OCI-LY1 (cell line): Measurements from ENCODE around the gene GPM6B.

Experiments
- H2AFZ ChIP-seq: fragments of 200-600 bp; sonication (generic), shearing (Covaris generic); 2 replicates; pipeline ENCODE4 v1.6.0; 2014; ENCODE audit warnings: antibody characterized with exemption, mild to moderate bottlenecking, low read length
- H3F3A ChIP-seq: fragments of 200-600 bp; sonication (generic), shearing (Covaris generic); 2 replicates; pipeline ENCODE4 v1.6.0; 2014; ENCODE audit warnings: mild to moderate bottlenecking, antibody characterized with exemption, low read length, moderate library complexity; ENCODE audit not compliant: insufficient read depth
- H3K27ac ChIP-seq: fragments of 200-600 bp; sonication (generic); 2 replicates; pipeline ENCODE4 v1.5.1; 2014; ENCODE audit warnings: low read length, mixed run types, mild to moderate bottlenecking, low read depth; ENCODE audit not compliant: poor library complexity, severe bottlenecking
- H3K27me3 ChIP-seq: fragments of 200-600 bp; sonication (generic); 2 replicates; pipeline ENCODE4 v1.6.0; 2014; ENCODE audit warnings: antibody characterized with exemption, mild to moderate bottlenecking, low read length, moderate library complexity; ENCODE audit not compliant: insufficient read depth
- H3K36me3 ChIP-seq: fragments of 200-600 bp; sonication (generic); 2 replicates; pipeline ENCODE4 v1.6.1; 2014; ENCODE audit warnings: mild to moderate bottlenecking, antibody characterized with exemption, low read length, moderate library complexity, mixed read lengths; ENCODE audit not compliant: insufficient read depth
- H3K4me1 ChIP-seq: fragments of 200-600 bp; sonication (generic); 2 replicates; pipeline ENCODE4 v1.5.1; 2014; ENCODE audit warnings: mild to moderate bottlenecking, low read length, moderate library complexity; ENCODE audit not compliant: insufficient read depth, severe bottlenecking
- H3K4me2 ChIP-seq: fragments of 200-600 bp; sonication (generic), shearing (Covaris generic); 2 replicates; pipeline ENCODE4 v1.6.1; 2014; ENCODE audit warnings: low read length
- H3K4me3 ChIP-seq: fragments of 200-600 bp; sonication (generic); 2 replicates; pipeline ENCODE4 v1.5.1; 2014; ENCODE audit warnings: low read length, low read depth, mild to moderate bottlenecking, mixed read lengths; ENCODE audit not compliant: poor library complexity, severe bottlenecking
- H3K79me2 ChIP-seq: fragments of 200-600 bp; shearing (Covaris generic); 2 replicates; pipeline ENCODE4 v1.6.1; 2016; ENCODE audit warnings: mixed run types, low read length, mixed read lengths; ENCODE audit not compliant: insufficient read depth
- H3K9ac ChIP-seq: fragments of 200-600 bp; sonication (generic), shearing (Covaris generic); 2 replicates; pipeline ENCODE4 v1.6.1; 2014; ENCODE audit warnings: mild to moderate bottlenecking, low read length, mixed read lengths
- H3K9me2 ChIP-seq: fragments of 200-600 bp; sonication (generic), shearing (Covaris generic); 2 replicates; pipeline ENCODE4 v1.6.1; 2014; ENCODE audit warnings: low read depth, mild to moderate bottlenecking, low read length, mixed read lengths
- H3K9me3 ChIP-seq: fragments of 200-600 bp; shearing (Covaris generic); 2 replicates; pipeline ENCODE4 v1.6.1; 2014; ENCODE audit warnings: low read length, mixed read lengths
- H4K20me1 ChIP-seq: fragments of 200-600 bp; sonication (generic), shearing (Covaris generic); 2 replicates; pipeline ENCODE4 v1.6.0; 2016; ENCODE audit warnings: mild to moderate bottlenecking, low read length; ENCODE audit not compliant: insufficient read depth
- CTCF ChIP-seq: fragments of 200-600 bp; sonication (generic), shearing (Covaris generic); IDR thresholded peaks from 2 replicates; pipeline ENCODE4 v1.5.1; 2017; ENCODE audit warnings: mild to moderate bottlenecking, antibody characterized with exemption, low read length, moderate library complexity, mixed read lengths
- EZH2 ChIP-seq: fragments of 200-600 bp; sonication (generic), shearing (Covaris generic); IDR thresholded peaks from 2 replicates; pipeline ENCODE4 v1.8.0; 2017; ENCODE audit warnings: borderline replicate concordance, mixed run types, mild to moderate bottlenecking, antibody characterized with exemption, low read length, moderate library complexity, mixed read lengths

Gene GPM6B

GRCh38 chrX:13798184-13798583, 18.7 kb downstream of the GPM6B start:
- Histone ChIP-seq H3K9me3 (no peaks in the 10 kb centered on the region), H3K4me1 (no peaks in the 10 kb centered on the region), H2AFZ (no peak overlapping the region), H3K27ac (no peak overlapping the region), H4K20me1 (no peaks in the 10 kb centered on the region), H3K4me3 (no peak overlapping the region), H3K9ac (no peak overlapping the region), H3K27me3 (no peaks in the 10 kb centered on the region), H3K9me2 (no peaks in the 10 kb centered on the region), H3K36me3 (no peaks in the 10 kb centered on the region), H3F3A (no peaks in the 10 kb centered on the region), H3K4me2 (no peak overlapping the region), H3K79me2 (no peaks in the 10 kb centered on the region)
- TF ChIP-seq EZH2, result no peak
- TF ChIP-seq CTCF, result no peak

- Histone ChIP-seq H4K20me1 (no peaks in the 10 kb centered on the region), H3K4me3 (no peak overlapping the region), H3K27ac (no peak overlapping the region), H3K9me3 (no peaks in the 10 kb centered on the region), H3K79me2 (no peaks in the 10 kb centered on the region), H3F3A (no peaks in the 10 kb centered on the region), H3K9ac (no peak overlapping the region), H3K9me2 (no peaks in the 10 kb centered on the region), H3K4me1 (no peaks in the 10 kb centered on the region), H2AFZ (no peak overlapping the region), H3K27me3 (no peaks in the 10 kb centered on the region), H3K36me3 (no peaks in the 10 kb centered on the region), H3K4me2 (no peak overlapping the region)
- TF ChIP-seq EZH2, result no peak
- TF ChIP-seq CTCF, result no peak
These were observed 19.4 kb downstream of the GPM6B start for GRCh38 chrX:13797512-13797911.

GRCh38 chrX:13794417-13794816, 22.5 kb downstream of the GPM6B start:
- no peak overlapping the region for H3K9ac ChIP-seq
- no peak overlapping the region for H3K27ac ChIP-seq
- no peaks in the 10 kb centered on the region for H3K9me2 ChIP-seq
- no peaks in the 10 kb centered on the region for H3K9me3 ChIP-seq
- no peak for TF ChIP-seq CTCF
- TF ChIP-seq EZH2, result no peak
- no peaks in the 10 kb centered on the region for H4K20me1 ChIP-seq
- H3K4me3 ChIP-seq, result no peak overlapping the region
- no peaks in the 10 kb centered on the region for H3F3A ChIP-seq
- no peaks in the 10 kb centered on the region for H3K4me1 ChIP-seq
- H2AFZ ChIP-seq, result no peak overlapping the region
- H3K79me2 ChIP-seq, result no peaks in the 10 kb centered on the region
- H3K36me3 ChIP-seq, result no peaks in the 10 kb centered on the region
- no peak overlapping the region for H3K4me2 ChIP-seq
- H3K27me3 ChIP-seq, result no peaks in the 10 kb centered on the region
